NCI-H2171 treated with DMSO at 0.1 percent for 48 hours (cell line): ENCODE measurements around the gene RCOR3.
A peak's percentile ranks its signal among the peaks of the same experiment; 100 is the strongest.
"Not testable (repeated sequence)": the region's sequence is repeated elsewhere in the genome, so short reads cannot be mapped to it uniquely, and the experiment has no call there.

Experiments
- DNase-seq: peaks from one replicate; lab custom pipeline; 2025; lab: John Stamatoyannopoulos, UW

Gene RCOR3

DNA sequence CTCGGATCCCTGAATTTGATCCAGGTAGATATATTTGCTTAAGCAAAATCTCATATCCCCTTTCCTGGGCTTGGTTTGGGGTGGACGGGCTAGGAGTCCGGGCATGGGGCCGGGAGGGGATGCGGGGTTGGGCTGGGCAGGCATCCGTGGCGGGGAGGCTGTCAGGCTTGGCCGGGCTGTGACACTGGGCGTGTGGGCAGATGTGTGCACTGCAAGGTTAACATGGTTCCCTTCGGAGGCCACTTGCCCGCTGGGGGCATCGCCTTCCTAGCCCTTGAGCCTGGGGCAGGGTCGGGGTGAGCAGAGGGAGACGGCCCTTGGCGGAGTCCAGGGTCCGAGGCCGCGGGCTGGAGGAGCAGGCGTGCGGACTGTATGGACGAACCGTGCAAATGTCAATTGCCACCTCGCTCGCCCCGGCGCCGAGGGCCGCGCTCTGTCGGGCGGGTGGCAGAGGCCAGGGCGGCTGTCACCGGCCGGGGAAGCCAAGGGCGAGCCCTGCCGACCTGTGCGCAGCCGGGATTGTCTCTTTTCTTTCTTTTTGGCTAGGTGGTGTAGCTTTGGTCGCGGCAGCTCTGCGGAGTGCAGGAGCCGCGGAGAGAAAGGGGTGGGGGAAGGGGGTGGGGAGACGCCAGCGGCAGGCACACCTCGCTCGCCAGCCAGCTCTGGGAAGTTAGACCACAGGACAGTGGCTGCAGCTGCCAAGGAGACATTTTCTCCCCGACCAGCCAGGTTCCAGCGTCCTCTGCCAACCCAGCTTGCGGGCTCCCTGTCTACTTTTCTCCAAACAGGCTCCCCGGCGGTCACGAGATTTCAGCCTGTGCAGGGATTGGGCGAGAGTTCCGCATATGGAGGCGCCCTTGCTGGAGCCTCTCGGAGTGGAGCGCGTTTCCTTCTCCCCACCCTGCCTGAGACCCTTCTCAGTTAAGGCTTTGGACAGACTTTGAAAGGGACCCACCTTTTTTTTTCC, 1.3 kb downstream of the RCOR3 start:
- DNase-seq = peak; percentile 81

- no peak for DNase-seq
Measured at GRCh38 chr1:211261229-211261628, 2.1 kb downstream of the RCOR3 start.

- DNase-seq = not testable (repeated sequence)
Measured at GRCh38 chr1:211263022-211263421, 3.9 kb downstream of the RCOR3 start.

DNA sequence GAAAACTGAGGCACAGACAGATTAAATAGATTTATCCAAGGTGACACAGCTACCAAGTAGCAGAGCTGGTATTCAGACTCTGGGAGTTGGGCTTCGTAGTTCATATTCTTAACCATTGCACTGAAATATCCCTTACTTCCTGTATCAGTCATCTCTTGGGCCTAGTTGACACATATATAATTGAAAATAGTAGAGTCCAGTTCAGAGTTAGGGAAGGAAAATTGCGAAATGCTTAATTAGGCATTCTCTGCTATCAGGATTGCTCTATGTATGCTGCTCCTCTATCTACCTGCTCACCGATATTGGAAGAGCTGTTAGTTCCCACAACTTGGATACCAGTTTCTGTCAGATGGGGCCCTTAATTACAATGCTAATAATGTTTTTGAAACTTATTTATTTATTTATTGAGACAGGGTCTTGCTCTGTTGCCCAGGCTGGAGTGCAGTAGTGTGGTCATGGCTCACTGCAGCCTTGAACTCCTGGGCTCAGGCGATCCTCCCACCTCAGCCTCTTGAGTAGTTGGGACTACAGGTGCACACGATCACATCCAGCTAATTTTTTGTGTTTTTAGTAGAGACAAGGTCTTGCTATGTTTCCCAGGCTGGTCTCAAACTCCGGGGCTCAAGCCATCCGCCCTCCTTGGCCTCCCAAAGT, 8.2 kb downstream of the RCOR3 start:
- no peak for DNase-seq

GRCh38 chr1:211279340-211279739, 20.2 kb downstream of the RCOR3 start:
- DNase-seq = no peak

GRCh38 chr1:211280910-211281309, 21.7 kb downstream of the RCOR3 start:
- DNase-seq = no peak

DNA sequence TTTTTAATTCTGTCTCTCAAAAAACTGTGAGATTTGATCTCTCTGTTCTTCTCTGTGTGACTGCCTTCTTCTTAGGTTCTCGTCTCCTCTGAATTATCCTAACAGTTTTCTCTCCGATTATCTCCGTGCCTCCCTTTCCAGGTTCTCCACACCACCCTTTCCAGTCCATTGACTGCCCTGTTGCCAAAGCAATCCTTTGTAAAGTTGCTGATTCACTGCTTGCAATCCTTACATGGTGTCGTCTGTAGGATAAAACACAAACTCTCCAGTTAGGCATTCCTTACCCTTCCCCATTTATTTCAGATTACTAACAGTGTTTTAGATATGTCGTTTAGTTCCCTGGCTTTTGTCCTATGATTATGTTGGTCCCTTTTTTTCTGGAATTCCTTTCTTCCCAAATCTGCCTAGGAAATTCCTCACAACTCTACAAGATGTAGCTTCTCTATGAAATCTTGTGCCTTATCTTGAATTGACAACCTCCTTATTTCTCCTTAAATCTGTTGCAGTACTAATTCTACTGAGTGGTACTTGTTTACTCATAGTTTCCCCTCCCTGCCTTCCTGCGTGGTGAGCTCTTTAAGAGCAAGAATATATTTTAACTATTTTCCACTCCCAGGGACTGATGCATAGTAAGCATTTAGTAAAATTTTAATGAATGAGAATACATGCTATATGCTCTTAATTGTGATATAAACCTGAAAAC, 22.3 kb downstream of the RCOR3 start:
- DNase-seq = no peak

DNA sequence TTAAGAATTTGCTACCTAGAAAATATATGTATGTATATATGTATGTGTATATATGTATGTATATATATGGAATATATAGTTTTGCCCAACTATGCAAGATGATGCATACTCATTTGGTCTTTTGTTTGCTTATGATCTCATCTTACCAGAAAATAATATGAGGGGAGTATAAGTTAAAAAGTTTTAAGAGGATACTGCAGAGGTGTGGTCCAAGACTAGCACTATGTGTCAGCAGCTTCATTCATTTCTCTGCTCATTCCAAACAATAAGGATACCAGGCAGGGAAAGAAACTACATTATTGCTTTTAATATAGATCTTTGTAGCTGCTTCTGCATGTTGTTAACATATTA, 22.8 kb downstream of the RCOR3 start:
- no peak for DNase-seq

DNA sequence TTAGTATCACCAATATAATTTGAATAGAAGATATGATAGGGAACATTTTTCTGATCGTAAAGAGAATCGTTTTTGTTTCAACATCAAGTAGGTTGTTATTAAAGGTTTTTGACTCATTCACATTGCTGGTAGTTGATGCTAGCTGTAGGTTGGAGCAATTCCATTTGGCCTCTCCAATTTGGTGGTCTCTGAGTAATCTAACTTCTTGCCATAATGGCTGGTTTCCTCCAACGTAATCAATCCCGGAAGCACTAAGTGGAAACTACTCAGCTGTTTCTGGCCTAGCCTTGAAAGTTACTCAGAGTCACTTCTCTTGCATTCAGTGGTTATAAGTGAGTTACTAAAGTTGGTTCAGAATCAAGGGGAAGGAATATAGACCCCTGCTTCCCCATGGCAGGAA, 26.0 kb downstream of the RCOR3 start:
- no peak for DNase-seq

- no peak for DNase-seq
Measured at GRCh38 chr1:211287218-211287617, 28.1 kb downstream of the RCOR3 start.

GRCh38 chr1:211292411-211292810, 33.2 kb downstream of the RCOR3 start:
- no peak for DNase-seq

- no peak for DNase-seq
Measured at GRCh38 chr1:211296396-211296795, 37.2 kb downstream of the RCOR3 start.

DNA sequence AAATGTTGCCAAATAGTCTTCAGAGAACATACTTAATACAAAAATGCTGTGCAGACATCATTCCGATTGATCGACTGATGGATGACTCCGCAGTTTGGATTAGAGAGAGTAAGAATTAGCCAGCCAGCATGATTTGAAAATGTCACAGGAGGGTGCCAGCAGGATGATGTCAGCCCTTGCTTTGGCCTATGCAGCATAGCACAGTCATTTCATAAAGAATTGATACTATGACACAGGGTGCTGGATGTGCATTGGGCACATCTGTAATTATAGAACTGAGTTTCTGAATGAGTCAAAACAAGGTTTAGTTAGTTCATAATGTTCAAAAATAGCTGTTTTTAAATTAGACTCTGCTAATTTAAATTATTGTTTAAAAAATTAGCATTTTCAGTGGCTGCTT, 45.9 kb downstream of the RCOR3 start:
- no peak for DNase-seq

GRCh38 chr1:211309617-211310016, 50.5 kb downstream of the RCOR3 start:
- no peak for DNase-seq

DNA sequence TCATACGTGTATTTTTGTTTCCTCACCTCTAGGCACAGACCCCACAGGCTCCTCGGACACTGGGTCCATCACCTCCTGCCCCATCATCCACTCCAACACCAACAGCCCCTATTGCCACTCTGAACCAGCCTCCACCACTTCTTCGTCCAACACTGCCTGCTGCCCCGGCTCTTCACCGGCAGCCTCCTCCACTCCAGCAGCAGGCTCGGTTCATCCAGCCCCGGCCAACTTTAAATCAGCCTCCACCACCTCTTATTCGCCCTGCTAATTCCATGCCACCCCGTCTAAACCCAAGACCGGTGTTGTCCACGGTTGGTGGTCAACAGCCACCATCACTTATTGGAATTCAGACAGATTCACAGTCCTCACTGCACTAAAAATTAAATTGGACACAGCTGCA, 54.2 kb downstream of the RCOR3 start:
- DNase-seq = no peak

DNA sequence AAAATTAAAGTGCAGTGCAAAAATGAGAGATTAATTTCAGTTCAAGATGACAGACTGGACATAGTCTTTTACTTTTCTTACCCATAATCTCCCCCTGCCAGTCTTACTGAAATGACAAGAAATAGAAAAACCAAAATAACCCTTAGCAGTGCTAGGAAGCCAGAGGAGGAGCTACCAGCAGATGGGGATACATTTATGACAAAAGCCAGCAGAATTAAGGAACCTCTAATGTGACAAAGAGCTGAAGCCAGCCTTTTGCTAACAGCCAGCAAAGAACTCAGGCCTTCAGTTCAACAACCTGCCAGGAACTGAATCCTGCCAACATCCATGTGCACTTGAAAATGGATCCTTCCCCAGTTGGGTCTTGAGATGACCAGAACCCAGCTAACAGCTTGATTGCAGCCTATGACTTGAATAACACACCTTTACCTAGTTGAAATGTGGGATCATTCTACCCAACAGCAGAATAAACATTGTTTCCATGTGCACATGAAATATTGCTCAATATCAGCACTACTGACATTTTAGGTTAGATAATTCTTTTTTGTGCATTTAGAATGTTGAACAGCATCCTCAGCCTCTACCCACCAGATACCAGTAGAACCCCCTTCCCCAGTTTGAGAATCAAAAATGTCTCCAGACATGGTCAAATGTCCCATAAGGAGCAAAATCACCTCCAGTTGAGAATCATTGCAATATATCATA, 59.6 kb downstream of the RCOR3 start:
- no peak for DNase-seq

DNA sequence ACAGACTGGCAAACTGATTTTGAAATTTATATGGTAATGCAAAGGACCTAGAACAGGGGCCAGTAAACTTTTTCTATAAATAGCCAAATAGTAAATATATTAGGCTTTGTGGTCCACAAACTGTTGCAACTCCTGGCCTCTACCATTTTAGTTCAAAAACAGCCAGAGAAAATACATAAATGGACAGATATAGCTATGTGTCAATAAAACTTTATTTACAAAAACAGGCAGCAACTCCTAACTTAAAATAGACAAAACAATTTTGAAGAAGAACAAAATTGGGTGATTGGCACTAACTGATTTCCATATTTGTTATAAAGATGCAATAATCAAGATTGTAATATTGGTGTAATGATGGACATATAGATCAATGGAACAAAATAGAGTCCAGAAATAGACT, 60.7 kb downstream of the RCOR3 start:
- no peak for DNase-seq

GRCh38 chr1:211320980-211321379, 61.8 kb downstream of the RCOR3 start:
- DNase-seq = no peak

DNA sequence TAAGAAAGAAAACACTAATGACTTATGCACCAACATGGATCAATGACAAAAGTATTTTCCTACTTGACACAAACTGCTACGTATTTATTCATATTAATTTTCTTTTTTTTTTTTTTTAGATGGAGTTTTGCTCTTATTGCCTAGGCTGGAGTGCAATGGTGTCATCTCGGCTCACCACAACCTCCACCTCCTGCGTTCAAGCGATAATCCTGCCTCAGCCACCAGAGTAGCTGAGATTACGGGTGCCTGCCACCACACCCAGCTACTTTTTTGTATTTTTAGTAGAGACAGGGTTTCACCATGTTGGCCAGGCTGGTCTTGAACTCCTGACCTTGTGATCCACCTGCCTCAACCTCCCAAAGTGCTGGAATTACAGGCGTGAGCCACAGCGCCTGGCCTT, 62.5 kb downstream of the RCOR3 start:
- DNase-seq = not testable (repeated sequence)

DNA sequence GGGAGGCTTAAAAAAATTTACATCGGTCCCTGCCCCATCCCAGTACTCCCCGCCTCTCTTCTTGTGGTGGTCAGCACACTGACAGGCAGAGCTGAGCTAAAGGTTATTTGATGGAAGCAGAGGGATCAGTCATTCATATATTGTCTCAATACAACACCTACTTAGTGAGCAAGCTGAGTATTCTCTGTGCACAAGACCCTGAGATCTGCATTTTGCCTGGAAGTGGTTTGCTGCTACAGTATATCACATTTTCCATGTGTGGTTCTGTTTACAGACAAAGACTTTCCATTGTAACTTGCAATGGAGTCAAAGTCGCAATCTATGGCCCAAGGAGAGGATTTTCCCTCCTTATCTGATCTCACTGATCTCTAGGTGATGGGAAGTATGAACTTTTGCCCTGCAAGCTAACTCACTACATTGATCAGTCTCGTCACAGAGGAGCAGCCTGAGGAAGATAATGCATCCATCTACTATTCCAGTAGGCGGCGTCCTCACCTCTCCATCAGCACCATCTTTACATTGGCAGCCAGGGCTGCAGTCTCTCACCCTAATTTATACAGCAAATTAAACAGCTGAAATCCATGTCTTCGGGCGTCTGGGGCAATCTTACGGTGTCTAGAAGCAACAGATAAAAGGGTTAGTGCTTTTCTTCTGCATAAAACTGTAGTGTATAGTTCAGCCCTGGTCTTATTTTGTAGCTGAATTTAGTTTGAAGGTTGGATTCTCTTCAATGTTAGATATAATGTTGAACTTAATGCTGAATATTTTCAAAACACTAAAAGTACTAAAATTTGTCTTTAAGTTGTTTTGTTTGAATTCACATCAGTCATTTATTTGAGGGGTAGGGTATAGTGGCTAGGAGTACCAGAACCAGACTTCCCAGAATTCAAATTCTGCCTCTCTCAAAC, 64.2 kb downstream of the RCOR3 start:
- DNase-seq = peak; percentile 76
